ENCODE measurements around the gene WDR86.

The WDR86 gene

DNA sequence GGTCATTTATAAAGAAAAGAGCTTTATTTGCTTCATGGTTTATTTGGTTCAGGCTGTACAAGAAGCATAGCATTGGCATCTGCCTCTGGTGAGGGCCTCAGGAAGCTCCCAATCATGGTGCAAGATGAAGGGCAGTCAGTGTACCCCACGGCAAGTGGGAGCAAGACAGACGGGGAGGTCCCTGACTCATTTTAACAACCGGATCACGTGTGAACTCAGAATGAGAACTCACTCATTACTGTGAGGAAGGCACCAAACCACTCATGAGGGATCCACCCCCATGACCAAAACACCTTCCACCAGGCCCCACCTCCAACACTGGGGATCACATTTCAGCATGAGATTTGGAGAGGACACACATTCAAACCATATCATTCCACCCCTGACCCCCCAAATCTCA is 45.9 kb upstream of the WDR86 start:
- H2AFZ ChIP-seq, result no peak overlapping the region
- no peak overlapping the region for H3K4me3 ChIP-seq (ENCODE audit: low read depth, low read length)
- no peaks in the 10 kb centered on the region for H3K79me2 ChIP-seq
- TF ChIP-seq, protein P1, sequence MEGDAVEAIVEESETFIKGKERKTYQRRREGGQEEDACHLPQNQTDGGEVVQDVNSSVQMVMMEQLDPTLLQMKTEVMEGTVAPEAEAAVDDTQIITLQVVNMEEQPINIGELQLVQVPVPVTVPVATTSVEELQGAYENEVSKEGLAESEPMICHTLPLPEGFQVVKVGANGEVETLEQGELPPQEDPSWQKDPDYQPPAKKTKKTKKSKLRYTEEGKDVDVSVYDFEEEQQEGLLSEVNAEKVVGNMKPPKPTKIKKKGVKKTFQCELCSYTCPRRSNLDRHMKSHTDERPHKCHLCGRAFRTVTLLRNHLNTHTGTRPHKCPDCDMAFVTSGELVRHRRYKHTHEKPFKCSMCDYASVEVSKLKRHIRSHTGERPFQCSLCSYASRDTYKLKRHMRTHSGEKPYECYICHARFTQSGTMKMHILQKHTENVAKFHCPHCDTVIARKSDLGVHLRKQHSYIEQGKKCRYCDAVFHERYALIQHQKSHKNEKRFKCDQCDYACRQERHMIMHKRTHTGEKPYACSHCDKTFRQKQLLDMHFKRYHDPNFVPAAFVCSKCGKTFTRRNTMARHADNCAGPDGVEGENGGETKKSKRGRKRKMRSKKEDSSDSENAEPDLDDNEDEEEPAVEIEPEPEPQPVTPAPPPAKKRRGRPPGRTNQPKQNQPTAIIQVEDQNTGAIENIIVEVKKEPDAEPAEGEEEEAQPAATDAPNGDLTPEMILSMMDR (IDR thresholded peaks at IDR 0.05), result no peak
- H3K9me3 ChIP-seq (ENCODE audit: control insufficient read depth, low read length), result no peaks in the 10 kb centered on the region
- H3K27me3 ChIP-seq (ENCODE audit: control insufficient read depth, insufficient read depth, low read length), result no peaks in the 10 kb centered on the region
- H3K27ac ChIP-seq, result no peak overlapping the region
- H3K9ac ChIP-seq, result no peak overlapping the region
- peaks cover 13% of the 10 kb centered on the region for H3K4me1 ChIP-seq
- H3K4me2 ChIP-seq (ENCODE audit: low read length), result no peak overlapping the region
- H3K36me3 ChIP-seq (ENCODE audit: control insufficient read depth, insufficient read depth, low read length), result no peaks in the 10 kb centered on the region

DNA sequence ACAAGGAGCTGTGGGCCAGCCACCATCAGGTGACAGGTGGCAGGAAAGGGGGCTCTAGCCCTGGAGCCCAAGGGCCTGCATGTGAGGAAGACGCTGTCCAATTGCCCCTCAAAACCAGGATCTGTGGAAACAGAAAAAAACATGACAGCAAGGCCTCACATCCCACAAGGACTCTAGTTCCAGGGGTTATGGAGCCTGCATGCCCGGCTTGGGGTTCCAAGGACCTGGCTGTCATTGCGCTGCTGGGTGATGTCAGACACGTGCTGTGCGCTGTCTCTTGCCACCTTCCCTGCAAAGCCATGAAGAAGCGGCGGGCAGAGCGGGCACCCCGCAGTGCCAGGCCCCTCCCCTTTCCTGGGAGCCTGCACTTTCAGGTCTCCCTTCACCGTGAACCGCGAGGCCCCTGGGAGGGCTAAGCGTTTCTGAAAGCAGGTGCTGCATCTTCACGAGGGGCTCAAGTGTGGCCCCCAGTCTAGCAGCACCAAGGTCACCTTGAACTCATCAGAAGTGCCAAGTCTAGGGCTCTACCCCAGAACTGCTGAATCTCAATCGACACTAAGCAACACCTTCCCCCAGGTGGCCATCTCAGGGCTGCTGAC is 45.2 kb upstream of the WDR86 start:
- no peak overlapping the region for H2AFZ ChIP-seq
- no peaks in the 10 kb centered on the region for H3K27me3 ChIP-seq (ENCODE audit: control insufficient read depth, insufficient read depth, low read length)
- H3K9ac ChIP-seq, result no peak overlapping the region
- H3K4me2 ChIP-seq (ENCODE audit: low read length), result no peak overlapping the region
- TF ChIP-seq, protein P1 (IDR thresholded peaks at IDR 0.05), result no peak
- no peak overlapping the region for H3K4me3 ChIP-seq (ENCODE audit: low read depth, low read length)
- no peak overlapping the region for H3K27ac ChIP-seq
- no peaks in the 10 kb centered on the region for H3K79me2 ChIP-seq
- H3K9me3 ChIP-seq (ENCODE audit: control insufficient read depth, low read length), result no peaks in the 10 kb centered on the region
- peaks cover 6% of the 10 kb centered on the region for H3K4me1 ChIP-seq
- no peaks in the 10 kb centered on the region for H3K36me3 ChIP-seq (ENCODE audit: control insufficient read depth, insufficient read depth, low read length)

DNA sequence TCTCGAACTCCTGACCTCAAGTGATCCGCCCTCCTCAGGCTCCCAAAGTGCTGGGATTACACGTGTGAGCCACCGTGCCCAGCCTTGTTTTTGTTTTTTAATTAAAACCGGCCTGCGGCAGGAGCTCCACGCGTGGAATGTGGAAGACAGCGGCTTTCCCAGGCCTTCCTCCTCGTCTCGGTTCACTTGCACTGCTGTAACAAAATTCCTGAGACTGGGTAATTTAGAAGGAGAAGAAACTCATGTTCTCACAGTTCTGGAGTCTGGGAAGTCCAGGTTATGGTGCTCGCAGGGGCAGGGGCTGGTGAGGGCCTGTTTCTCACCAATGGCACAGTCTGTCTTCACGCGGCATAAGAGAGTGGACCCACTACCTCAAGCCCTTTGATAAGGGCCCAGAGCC is 44.5 kb upstream of the WDR86 start:
- Histone ChIP-seq H3K27me3 (ENCODE audit: control insufficient read depth, insufficient read depth, low read length) (no peaks in the 10 kb centered on the region), H3K4me1 (peaks cover 2% of the 10 kb centered on the region), H3K36me3 (ENCODE audit: control insufficient read depth, insufficient read depth, low read length) (no peaks in the 10 kb centered on the region), H2AFZ (no peak overlapping the region), H3K9me3 (ENCODE audit: control insufficient read depth, low read length) (no peaks in the 10 kb centered on the region), H3K27ac (no peak overlapping the region), H3K9ac (no peak overlapping the region), H3K4me3 (ENCODE audit: low read depth, low read length) (no peak overlapping the region), H3K79me2 (no peaks in the 10 kb centered on the region), H3K4me2 (ENCODE audit: low read length) (no peak overlapping the region)
- TF ChIP-seq, protein P1 (IDR thresholded peaks at IDR 0.05), result no peak

DNA sequence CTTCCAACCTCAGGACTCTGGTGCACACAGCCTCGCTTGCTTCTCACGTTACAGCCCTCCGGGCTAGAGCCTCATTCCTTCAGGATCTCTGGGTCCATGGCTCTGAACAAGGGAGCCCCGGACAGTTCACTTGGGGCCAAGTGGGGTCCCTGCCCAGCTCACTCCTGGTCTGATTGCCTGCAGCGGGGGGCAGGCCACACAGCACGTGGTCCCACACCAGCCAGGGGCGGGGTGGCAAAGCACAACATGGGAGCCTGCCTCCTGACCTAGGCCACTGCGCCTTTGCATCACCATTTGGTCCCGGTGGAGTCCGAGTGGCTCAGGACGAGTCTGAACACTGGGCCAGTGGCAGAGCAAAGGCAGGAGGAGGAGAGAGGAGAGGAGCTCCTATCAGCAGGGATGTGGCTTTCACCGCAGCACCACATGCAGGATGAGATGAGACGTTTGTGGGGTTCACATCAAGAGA is 43.5 kb upstream of the WDR86 start:
- Histone ChIP-seq H3K79me2 (no peaks in the 10 kb centered on the region), H3K4me3 (ENCODE audit: low read depth, low read length) (no peak overlapping the region), H2AFZ (no peak overlapping the region), H3K27me3 (ENCODE audit: control insufficient read depth, insufficient read depth, low read length) (no peaks in the 10 kb centered on the region), H3K9ac (no peak overlapping the region), H3K27ac (no peak overlapping the region), H3K9me3 (ENCODE audit: control insufficient read depth, low read length) (no peaks in the 10 kb centered on the region), H3K4me1 (no peaks in the 10 kb centered on the region), H3K4me2 (ENCODE audit: low read length) (no peak overlapping the region), H3K36me3 (ENCODE audit: control insufficient read depth, insufficient read depth, low read length) (no peaks in the 10 kb centered on the region)
- TF ChIP-seq, protein P1 (IDR thresholded peaks at IDR 0.05), result no peak

DNA sequence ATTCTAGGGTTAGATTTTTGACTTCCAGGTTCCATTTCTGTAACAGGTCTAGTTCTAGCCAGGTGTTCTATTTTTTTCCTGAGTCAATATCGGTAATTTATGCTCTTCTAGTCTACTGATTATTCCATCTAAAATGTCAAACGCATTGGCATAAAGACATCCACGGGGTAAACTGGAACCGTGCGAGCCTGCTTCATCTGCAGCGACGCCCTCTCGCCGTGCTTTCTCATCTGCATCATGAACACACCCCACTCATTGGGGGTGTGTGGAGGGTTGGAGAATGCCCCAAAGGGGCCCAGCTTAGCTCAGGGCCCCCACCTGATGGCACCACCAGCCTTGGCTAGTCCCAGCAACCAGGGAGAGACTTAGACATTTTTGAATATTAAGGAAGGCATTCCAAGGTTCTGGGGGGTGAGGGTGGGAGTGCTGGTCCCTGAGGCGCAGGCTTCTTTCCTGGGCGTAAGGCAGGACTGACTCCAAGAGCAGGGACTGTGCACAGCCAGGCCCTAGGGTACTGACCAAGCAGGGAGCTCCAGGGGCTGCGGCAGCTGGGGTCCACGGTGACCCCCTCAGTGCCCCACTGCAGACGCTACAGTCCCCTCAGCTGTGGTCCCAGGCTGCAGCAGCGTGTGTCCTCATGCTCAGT is 43.0 kb upstream of the WDR86 start:
- Histone ChIP-seq H3K79me2 (no peaks in the 10 kb centered on the region), H2AFZ (no peak overlapping the region)
- TF ChIP-seq, protein P1 (IDR thresholded peaks at IDR 0.05), result no peak

More for the DNA sequence above, 43.0 kb upstream of the WDR86 start:
- Histone ChIP-seq H3K27me3 (ENCODE audit: control insufficient read depth, insufficient read depth, low read length) (no peaks in the 10 kb centered on the region), H3K4me3 (ENCODE audit: low read depth, low read length) (no peak overlapping the region), H3K27ac (no peak overlapping the region), H3K4me1 (no peaks in the 10 kb centered on the region), H3K36me3 (ENCODE audit: control insufficient read depth, insufficient read depth, low read length) (no peaks in the 10 kb centered on the region), H3K9me3 (ENCODE audit: control insufficient read depth, low read length) (no peaks in the 10 kb centered on the region), H3K9ac (no peak overlapping the region), H3K4me2 (ENCODE audit: low read length) (no peak overlapping the region)

All from parathyroid adenoma (tissue), 2 donors.